Measurements from ENCODE around the gene RAPGEF4.

The RAPGEF4 gene

GRCh38 chr2:173049831-173050230 is 314.2 kb downstream of the RAPGEF4 start:
- no peak for DNase-seq

DNA sequence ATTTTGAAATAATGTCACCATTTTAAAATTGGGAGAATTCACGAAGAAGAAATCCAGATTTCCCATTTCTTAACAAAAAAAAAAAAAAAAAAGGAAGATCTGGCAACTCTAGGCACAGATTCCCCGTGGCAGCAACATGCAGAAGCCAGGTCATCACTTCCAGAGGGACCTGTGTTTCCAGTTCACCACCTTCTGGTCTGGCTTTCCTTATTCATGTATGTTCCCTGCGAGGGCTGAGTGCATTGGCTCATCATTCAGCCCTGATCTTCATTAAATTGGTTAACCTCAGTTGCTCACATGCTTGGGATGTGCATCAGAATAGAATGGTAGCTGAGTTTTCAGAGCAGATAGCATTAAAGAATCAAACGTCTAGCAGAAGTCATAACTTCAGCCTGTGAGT is 315.0 kb downstream of the RAPGEF4 start:
- DNase-seq = no peak

- no peak for DNase-seq
Measured at GRCh38 chr2:173051463-173052215, 316.0 kb downstream of the RAPGEF4 start.

DNA sequence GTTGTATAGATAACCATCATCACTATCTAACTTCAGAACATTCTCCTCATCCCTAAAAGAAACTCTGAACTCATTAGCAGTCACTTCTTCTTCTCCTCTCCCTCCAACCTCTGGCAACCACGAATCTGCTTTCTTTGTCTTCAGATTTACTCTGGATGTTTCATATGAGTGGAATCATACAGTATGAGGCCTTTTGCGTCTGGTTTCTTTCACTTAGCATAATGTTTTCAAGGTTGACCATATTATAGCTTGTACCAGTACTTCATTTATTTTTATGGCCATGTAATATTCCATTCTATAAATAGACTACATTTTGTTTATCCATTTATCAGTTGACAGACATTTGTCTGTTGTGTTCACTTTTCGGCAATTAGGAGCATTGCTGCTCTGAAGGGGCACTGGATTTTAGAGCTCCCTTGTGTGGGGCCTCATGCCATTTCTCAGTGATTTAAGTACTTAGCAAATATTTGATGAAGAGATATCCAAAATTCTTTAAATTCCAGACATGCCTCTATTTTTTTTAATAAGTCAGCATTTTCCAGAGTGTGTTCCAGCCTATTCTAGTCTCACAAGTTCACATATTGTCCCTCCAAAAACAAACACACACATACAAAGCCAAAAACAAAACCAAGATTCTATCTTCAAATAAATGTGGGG is 317.5 kb downstream of the RAPGEF4 start:
- no peak for DNase-seq

DNA sequence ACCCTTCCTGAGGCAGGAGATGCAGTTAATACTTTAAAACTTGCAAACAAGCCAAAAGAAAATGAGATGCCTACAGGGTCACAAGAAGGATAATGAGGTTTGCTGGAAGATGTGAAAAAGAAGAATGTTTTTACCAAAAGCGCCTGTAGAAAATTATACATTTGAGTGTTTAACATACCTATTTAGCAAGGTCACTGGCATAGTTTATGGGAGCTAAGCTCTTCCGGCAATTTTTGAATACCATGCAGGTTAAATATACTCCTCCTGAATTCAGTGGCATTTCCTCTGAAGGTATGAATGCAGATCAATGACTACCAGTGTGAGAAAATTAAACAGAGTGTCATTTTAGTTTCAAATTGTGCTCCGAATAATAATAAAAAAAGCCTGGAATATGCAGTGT is 318.8 kb downstream of the RAPGEF4 start:
- DNase-seq = no peak

- no peak for DNase-seq
Measured at GRCh38 chr2:173056705-173057364, 321.2 kb downstream of the RAPGEF4 start.

DNA sequence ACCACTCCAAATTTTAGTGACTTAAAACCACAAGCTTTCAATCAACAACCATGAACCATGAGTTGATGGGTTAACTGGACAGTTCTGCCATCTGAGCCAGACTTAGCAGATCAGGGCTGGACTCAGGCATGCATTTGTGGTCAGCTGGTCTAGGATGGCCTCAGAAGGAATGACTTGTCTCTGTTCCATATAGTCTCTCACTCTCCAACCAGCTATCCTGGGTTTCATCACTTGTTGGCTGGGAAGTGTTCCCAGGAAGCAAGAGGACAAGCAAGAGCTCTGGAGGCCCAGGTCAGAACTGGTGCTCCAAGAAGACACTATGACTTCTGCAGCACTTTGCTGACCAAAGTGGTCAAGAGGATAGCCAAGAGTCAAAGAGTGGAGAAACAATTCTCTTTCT is 322.5 kb downstream of the RAPGEF4 start:
- DNase-seq = no peak

GRCh38 chr2:173058673-173059072 is 323.0 kb downstream of the RAPGEF4 start:
- no peak for DNase-seq

DNA sequence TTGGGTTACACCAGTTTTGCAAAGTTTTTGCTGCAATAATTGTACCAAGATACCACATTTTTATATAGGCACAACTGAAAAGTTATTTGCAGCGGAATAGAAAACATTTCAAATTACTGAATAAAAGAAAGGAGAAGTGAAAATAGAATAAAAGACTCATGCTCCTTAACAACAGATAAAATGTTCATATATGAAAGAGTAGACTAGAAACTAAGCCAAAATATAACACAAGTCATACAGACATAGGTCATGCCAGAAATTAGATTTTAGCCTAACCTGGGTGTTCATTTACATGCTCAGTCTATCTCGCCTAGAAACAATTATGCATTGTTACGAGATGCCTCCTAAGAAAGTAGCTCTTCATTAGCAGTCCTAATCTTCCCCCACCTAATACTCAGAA is 323.6 kb downstream of the RAPGEF4 start:
- no peak for DNase-seq

DNA sequence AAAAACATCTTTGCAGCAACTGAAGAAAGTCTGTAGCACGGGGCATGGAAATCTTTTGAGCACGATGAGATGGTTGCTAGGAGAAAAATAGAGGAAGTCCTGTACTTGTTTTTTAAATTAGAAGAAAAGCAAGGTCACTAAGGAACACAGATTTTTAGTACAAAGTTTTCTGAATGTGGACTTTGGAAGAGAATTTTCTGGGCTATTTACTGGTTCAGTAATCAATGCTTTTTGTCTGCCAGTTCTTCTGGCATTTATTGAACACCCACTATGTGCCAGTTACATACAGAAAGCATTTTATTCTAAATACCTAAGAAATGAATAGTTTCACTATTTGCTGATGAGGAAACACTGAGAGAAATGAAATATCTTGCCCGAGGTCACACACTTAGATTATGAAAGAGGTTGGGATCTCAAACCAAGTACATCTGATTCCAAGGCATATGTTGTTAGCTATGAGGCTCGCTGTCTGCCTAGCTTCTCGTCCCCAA is 324.4 kb downstream of the RAPGEF4 start:
- no peak for DNase-seq

DNA sequence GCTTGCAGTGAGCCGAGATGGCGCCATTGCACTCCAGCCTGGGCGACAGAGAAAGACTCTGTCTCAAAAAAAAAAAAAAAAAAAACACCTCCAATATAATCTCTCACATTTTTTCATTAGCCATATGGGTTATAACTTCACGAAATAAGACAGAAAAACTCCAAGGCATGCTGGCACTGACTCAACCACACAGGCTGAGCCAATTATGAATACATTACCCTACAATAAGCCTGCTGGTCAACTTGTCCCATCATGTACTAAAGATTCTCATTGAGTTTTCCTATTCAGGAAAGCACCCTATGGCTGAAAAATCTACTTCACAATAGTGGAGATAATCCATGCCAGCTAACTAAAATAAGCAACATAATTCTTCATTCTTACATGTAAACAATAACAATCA is 327.2 kb downstream of the RAPGEF4 start:
- no peak for DNase-seq

- DNase-seq = no peak
Measured at GRCh38 chr2:173064151-173064805, 328.6 kb downstream of the RAPGEF4 start.

- DNase-seq = no peak
Measured at GRCh38 chr2:173066887-173067676, 331.4 kb downstream of the RAPGEF4 start.

- no peak for DNase-seq
Measured at GRCh38 chr2:173075056-173075780, 339.6 kb downstream of the RAPGEF4 start.

DNA sequence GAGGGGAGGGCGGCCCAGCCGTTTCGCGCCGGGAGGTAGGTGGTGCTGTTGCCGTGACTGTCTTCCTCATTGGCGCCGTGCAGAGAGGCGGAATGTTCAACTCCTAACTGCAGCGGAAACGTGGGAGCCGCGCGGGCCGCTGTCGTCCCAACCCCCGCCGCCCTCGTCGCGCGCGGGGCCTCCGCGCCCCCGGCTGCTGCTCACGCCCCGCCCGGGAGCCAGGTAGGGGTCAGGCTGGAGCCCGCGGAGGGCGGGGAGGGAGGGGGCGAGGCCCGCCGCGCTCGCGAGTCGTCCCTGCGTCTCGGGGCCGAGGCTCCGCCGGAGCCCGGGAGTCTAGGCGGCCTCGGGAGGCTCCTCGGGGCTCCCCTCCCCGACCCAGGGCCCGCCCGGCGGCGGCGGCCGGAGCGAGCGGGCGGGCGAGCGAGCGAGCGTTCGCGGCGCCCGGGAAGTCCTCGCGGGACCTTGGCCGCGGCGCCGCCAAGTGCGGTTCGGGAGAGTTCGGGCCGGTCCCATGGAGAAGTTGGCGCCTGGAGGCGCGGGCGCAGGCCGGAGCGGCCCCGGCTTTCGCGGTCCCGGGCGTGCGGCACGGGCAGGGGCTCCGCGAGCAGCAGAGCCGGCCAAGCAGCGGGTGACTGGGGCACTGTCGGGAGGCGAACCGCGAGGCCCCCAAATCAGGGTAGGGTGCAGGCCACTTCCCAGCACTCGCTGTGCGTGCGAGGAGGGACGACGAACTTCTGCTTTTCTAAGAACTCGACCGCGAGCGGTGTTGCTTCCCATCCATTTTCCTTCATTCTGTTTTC is 340.3 kb downstream of the RAPGEF4 start, which contains the start of gene MAP3K20:
MAP3K20 (plus strand) TSS at position 66 of the 800 bp plus-strand sequence. CDS start 15,186 bp downstream, outside the sequence.
- peak; percentile 69 for DNase-seq

DNA sequence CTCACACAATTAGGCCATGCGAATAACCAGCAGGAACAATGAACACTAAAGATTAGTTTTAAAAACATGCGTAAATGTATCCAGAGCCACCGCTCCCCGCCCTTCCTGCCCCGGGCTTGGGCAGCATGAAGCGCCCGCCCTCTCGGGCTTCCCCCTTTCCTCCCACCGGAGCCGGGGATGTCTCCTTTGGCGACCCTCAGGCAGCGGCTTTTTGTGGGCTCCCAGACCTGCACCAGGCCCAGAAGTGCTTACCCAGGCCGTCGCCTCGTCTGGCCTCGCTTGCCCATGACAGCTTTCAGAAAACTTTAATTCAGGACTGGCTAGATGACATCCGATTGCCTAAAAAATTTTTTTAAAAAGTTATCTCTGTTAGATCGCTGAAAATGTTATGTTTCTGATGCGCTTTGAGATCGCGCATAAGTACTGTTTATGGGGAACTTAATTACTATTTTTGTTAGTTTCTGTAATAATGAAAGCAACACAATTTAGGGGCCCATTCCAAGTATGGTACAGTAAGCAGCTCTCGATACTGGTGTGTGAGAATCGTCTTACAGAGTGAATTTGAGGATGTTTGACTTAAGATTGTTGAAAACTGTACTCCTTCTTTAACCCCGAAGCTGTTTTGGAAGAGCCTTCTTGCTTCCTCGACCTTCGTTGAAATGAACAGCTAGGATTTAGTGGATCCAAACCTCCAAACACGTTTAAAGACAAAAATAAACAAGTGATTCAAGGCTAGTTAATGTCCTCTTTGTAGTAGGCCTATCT is 341.1 kb downstream of the RAPGEF4 start:
- peak; percentile 46 for DNase-seq

GRCh38 chr2:173077506-173078177 is 342.0 kb downstream of the RAPGEF4 start:
- no peak for DNase-seq

GRCh38 chr2:173079141-173079540 is 343.5 kb downstream of the RAPGEF4 start:
- no peak for DNase-seq

All from NCI-H510A (cell line).